HG03103 (cell line): ENCODE data around the gene MYH9.
"Not testable (repeated sequence)": the region's sequence is repeated elsewhere in the genome, so short reads cannot be mapped to it uniquely, and the experiment has no call there.

Source experiments
- ATAC-seq: cut with Tn5 transposase; IDR thresholded peaks from one replicate; pipeline ENCODE4 v1.9.1; 2021; ENCODE audit warnings: low read depth; ENCODE audit not compliant: unreplicated experiment

MYH9 gene

GRCh38 chr22:36255572-36255971 lies 132.2 kb downstream of the MYH9 start:
- not testable (repeated sequence) for ATAC-seq

GRCh38 chr22:36253523-36254490 lies 134.0 kb downstream of the MYH9 start:
- no peak for ATAC-seq

DNA sequence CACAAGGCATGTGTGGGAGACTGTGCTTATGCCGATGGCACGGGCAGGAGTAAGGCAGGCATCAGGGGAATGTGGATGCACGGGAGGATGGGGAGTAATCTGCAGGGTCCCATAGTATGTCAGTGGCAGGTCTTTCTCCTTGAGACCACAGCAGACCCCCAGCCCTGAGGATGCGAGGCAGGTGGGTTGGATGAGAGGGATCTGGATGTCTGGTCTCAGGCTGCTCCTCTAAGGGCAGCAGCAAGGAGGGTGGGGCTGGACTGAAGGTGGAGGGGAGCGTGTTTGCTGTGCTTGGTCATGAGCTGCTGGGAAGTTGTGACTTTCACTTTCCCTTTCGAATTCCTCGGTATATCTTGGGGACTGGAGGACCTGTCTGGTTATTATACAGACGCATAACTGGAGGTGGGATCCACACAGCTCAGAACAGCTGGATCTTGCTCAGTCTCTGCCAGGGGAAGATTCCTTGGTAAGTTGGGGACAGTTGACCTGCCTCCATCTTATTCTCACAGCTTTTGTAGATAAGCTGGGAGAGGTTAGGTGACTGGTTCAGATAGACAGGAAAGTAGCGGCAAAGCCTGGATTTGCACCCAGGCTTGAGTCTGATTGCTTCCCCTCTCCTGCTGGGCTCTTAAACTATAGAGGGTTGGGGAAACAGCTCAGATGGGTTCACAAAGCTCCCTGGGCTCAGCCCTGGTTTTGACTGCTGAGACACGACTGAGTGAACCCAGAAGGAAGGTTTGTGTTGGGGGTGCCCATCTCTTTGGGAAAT lies 134.8 kb downstream of the MYH9 start, which contains the start of gene APOL1:
Gene APOL1, plus strand, starts transcription at position 380 of the 769 bp plus-strand sequence. CDS start 1,823 bp downstream, outside the sequence.
- no peak for ATAC-seq

- ATAC-seq, result not testable (repeated sequence)
Observed at GRCh38 chr22:36251979-36252608, 135.7 kb downstream of the MYH9 start.

DNA sequence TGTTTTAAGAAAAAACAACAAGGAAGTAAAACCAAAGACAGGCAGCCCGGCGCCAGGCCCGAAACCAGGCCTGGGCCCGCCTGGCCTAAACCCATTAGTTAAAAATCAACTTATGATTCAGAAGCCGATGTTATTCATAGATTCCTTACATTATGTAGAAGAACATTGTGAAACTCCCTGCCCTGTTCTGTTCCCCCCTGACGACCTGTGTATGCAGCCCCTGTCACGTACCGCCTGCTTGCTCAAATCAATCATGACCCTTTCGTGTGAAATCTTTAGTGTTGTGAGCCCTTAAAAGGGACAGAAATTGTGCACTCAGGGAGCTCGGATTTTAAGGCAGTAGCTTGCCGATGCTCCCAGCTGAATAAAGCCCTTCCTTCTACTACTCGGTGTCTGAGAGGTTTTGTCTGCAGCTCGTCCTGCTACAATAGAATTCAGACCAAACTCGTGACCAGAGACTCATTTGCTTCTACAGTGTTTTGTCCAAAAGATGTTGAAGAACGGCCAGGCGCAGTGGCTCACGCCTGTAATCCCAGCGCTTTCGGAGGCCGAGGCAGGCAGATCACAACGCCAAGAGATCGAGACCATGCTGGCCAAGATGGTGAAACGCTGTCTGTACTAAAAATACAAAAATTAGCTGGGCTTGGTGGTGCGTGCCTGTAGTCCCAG lies 137.3 kb downstream of the MYH9 start:
- not testable (repeated sequence) for ATAC-seq

- no peak for ATAC-seq
Observed at GRCh38 chr22:36249160-36249559, 138.6 kb downstream of the MYH9 start.

DNA sequence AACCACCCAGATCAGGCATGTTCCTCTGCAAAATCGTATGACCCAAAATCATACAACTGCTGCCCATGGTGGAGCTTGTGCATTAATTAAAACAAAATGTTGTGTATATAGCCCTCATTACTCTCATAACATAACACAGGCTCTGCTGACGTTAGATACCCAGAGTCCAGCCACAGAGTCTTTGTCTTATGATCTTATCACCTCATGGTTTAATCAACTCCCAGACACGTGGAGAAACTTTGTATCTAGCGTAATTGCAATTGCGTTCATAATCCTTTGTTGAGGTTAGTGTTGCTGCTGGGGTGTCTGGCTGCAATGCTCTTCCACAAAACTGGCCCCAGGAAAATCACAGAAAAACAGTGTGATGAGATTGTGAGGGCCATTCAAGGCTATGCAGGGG lies 139.8 kb downstream of the MYH9 start:
- no peak for ATAC-seq

- ATAC-seq, result no peak
Observed at GRCh38 chr22:36246718-36247117, 141.0 kb downstream of the MYH9 start.

- no peak for ATAC-seq
Observed at GRCh38 chr22:36245805-36246356, 141.9 kb downstream of the MYH9 start.

DNA sequence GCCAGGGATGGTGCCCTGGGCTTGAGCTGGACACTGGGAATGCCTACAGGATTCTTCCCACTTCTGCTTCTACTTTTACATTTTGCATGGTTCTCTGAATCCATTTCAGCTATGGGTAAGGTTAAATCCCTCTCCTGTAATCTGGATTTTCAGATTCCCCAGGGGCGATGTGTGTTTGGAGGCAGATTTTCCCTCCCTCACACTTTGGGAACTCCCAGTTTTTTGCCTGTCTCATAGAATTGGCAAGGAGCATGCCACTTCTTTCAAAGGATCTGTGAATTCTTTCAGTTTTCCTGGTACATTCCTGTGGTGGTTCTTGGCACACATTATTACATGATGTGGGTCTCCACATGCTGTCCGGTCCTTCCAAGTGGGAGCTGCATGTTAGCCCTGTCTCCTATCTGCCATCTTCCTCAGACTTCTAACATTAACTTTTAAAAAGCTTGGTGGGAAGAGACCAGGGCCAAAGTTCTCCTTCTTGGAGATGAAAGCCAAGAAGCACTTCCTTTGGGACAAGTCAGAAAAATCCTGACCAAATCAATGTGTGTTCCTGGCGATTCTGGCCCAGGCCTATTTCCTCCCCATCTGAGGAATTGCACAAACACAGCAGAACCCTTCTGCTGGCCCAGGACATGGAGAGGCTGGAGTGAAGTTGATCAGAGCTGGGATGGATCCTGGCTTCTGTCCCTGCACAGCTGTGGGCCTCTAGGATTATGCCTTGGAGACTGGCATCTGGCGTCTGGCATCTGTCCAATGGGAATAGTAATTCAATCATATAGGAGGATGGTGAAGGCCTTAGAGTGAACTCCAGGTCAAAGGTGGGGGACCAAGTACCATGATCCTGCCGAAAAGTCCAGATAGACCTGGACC lies 143.0 kb downstream of the MYH9 start:
- no peak for ATAC-seq

GRCh38 chr22:36243986-36244385 lies 143.8 kb downstream of the MYH9 start:
- ATAC-seq, result no peak

- peak; percentile 78 for ATAC-seq
Observed at GRCh38 chr22:36239401-36240171, 148.2 kb downstream of the MYH9 start, which contains the start of gene APOL2. TSS of gene APOL2 (minus strand) at chr22:36239527. CDS start at chr22:36233162, 6,365 bp downstream.

- no peak for ATAC-seq
Observed at GRCh38 chr22:36239150-36239400, 148.7 kb downstream of the MYH9 start.

GRCh38 chr22:36238373-36239149 lies 149.2 kb downstream of the MYH9 start:
- ATAC-seq, result no peak

- no peak for ATAC-seq
Observed at GRCh38 chr22:36237462-36238372, 150.1 kb downstream of the MYH9 start.

- ATAC-seq, result no peak
Observed at GRCh38 chr22:36236388-36237319, 151.1 kb downstream of the MYH9 start.
